Natural killer cell (primary cell): ENCODE data around the gene SEMA3B. TPM values are rescaled to one million over a fixed set of nuclear protein-coding genes. Genes with fewer than 3 reads are reported as not detected.
A peak's percentile ranks its signal among the peaks of the same experiment; 100 is the strongest.

ENCODE experiments used
- ATAC-seq, 3 donors: fragments of 150-1000 bp in 2 of 3; fragments of 200-7000 bp in 1 of 3; cut with Tn5 transposase; 1 replicate in 1 of 3; 2 replicates in 2 of 3; pipeline ENCODE4 v1.10.0; 2021; ENCODE audit warnings: mild to moderate bottlenecking in 2 of 3, moderate library complexity in 2 of 3
- DNase-seq, 2 donors: peaks; one replicate each; pipeline versions ENCODE4 v3.0.0 to v3.0.0-alpha.2; 2013 to 2021; ENCODE audit warnings: mixed read lengths in 1 of 2
- H3K27ac ChIP-seq: one replicate; pipeline ENCODE4 v1.5.1; 2013; ENCODE audit warnings: mild to moderate bottlenecking, low read length
- H3K27me3 ChIP-seq: one replicate; pipeline ENCODE4 v1.6.1; 2013; ENCODE audit warnings: low read length; ENCODE audit not compliant: control insufficient read depth, insufficient read depth
- H3K36me3 ChIP-seq: one replicate; pipeline ENCODE4 v1.6.1; 2013; ENCODE audit warnings: low read length; ENCODE audit not compliant: control insufficient read depth, insufficient read depth
- H3K4me1 ChIP-seq: one replicate; pipeline ENCODE4 v1.6.1; 2013; ENCODE audit warnings: low read length; ENCODE audit not compliant: control insufficient read depth, insufficient read depth
- H3K4me3 ChIP-seq: one replicate; pipeline ENCODE4 v1.5.1; 2013; ENCODE audit warnings: low read length
- H3K9me3 ChIP-seq: one replicate; pipeline ENCODE4 v1.6.1; 2013; ENCODE audit warnings: low read length; ENCODE audit not compliant: control insufficient read depth, insufficient read depth
- H3K27ac Mint-ChIP-seq, 2 donors: one replicate each; pipeline ENCODE4 v1.8.0; 2022; ENCODE audit warnings: mild to moderate bottlenecking in 2 of 2, mixed read lengths in 2 of 2, moderate library complexity in 1 of 2
- H3K27me3 Mint-ChIP-seq, 2 donors: one replicate each; pipeline ENCODE4 v1.8.0; 2022; ENCODE audit warnings: low read depth in 2 of 2, mixed read lengths in 2 of 2
- H3K36me3 Mint-ChIP-seq: one replicate; pipeline ENCODE4 v1.8.0; 2022; ENCODE audit warnings: mixed read lengths
- H3K4me1 Mint-ChIP-seq, 2 donors: one replicate each; pipeline ENCODE4 v1.8.0; 2022; ENCODE audit warnings: mixed read lengths in 2 of 2
- H3K4me3 Mint-ChIP-seq: one replicate; pipeline ENCODE4 v1.8.0; 2022; ENCODE audit warnings: mild to moderate bottlenecking, moderate library complexity, mixed read lengths
- H3K9me3 Mint-ChIP-seq, 2 donors: one replicate each; pipeline ENCODE4 v1.8.0; 2022; ENCODE audit warnings: mixed read lengths in 2 of 2
- WGBS: methylation state at CpG from one replicate; pipeline ENCODE4 v1.1.7; 2013; ENCODE audit warnings: missing lambda C conversion rate; ENCODE audit not compliant: insufficient coverage; 5-methylcytosine and 5-hydroxymethylcytosine counted together
- intact Hi-C: fragments of 100-400 bp; cut with micrococcal nuclease; formaldehyde crosslinking; loops from one replicate; pipeline ENCODE4 v1.14.2; 2022
- total RNA-seq, 4 donors: library from RNA; stranded (reverse); fragments of 120-200 nt in 1 of 4; gene quantifications; one replicate each; pipeline versions ENCODE4 v1.2.3 to v1.2.4, GENCODE V29; 2013 to 2022
- TF ChIP-seq, protein P1 (sequence below): fragments of 200-600 bp; IDR thresholded peaks from one replicate; pipeline ENCODE4 v1.8.0; 2022; ENCODE audit warnings: antibody characterized with exemption

SEMA3B gene
- total RNA-seq, 3 donors from 2014 or later (not counting 1 experiment from before 2014, with no cell fraction given) = 0.97 to 2.0 (median 0.99) TPM

GRCh38 chr3:50233176-50233575 is 35.8 kb upstream of the SEMA3B start:
- Histone ChIP-seq H3K4me3 (no peak overlapping the region), H3K27ac (no peak overlapping the region), H3K9me3 (no peaks in the 10 kb centered on the region), H3K36me3 (no peaks in the 10 kb centered on the region), H3K4me1 (peaks cover 43% of the 10 kb centered on the region), H3K27me3 (no peaks in the 10 kb centered on the region)
- DNase-seq (no peak), ATAC-seq (no peak)
- WGBS = 94% methylated on average over 4 of the region's 4 CpGs
- Mint-ChIP-seq H3K9me3 (no peaks in the 10 kb centered on the region), H3K36me3 (no peaks in the 10 kb centered on the region), H3K27me3 (no peaks in the 10 kb centered on the region), H3K4me1 (peaks cover 21 to 28% of the 10 kb centered on the region in 2 donors), H3K27ac (peak overlapping the region in 1 of 2 donors; percentile 56), H3K4me3 (no peak overlapping the region)
- intact Hi-C loops = no loop called here
- TF ChIP-seq, protein P1, sequence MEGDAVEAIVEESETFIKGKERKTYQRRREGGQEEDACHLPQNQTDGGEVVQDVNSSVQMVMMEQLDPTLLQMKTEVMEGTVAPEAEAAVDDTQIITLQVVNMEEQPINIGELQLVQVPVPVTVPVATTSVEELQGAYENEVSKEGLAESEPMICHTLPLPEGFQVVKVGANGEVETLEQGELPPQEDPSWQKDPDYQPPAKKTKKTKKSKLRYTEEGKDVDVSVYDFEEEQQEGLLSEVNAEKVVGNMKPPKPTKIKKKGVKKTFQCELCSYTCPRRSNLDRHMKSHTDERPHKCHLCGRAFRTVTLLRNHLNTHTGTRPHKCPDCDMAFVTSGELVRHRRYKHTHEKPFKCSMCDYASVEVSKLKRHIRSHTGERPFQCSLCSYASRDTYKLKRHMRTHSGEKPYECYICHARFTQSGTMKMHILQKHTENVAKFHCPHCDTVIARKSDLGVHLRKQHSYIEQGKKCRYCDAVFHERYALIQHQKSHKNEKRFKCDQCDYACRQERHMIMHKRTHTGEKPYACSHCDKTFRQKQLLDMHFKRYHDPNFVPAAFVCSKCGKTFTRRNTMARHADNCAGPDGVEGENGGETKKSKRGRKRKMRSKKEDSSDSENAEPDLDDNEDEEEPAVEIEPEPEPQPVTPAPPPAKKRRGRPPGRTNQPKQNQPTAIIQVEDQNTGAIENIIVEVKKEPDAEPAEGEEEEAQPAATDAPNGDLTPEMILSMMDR = no peak

GRCh38 chr3:50235716-50236483 is 33.0 kb upstream of the SEMA3B start, which contains the start of gene GNAI2:
Gene GNAI2, plus strand, starts transcription at chr3:50236204. Its CDS starts 132 bp downstream, at chr3:50236336.
- peaks cover 32 to 49% of the 10 kb centered on the region in 2 donors for H3K4me1 Mint-ChIP-seq
- DNase-seq = peak; percentile 98 to 99
- peak within 1 kb of the TSS; percentile 95 to 96 for H3K27ac Mint-ChIP-seq
- no peaks in the 10 kb centered on the region for H3K27me3 Mint-ChIP-seq
- H3K36me3 Mint-ChIP-seq = no peaks in the 10 kb centered on the region
- TF ChIP-seq, protein P1 = no peak
- intact Hi-C loops = loop anchor here (1.0 kb wide), 1 partner anchor 9 kb away; no protein-coding TSS in a partner anchor
- peaks cover 50% of the 10 kb centered on the region for H3K4me1 ChIP-seq
- H3K27me3 ChIP-seq = no peaks in the 10 kb centered on the region
- peaks cover 17% of the 10 kb centered on the region for H3K36me3 ChIP-seq
- peak within 1 kb of the TSS; percentile 96 for H3K4me3 ChIP-seq
- no peaks in the 10 kb centered on the region for H3K9me3 ChIP-seq
- WGBS = under 1% methylated on average over 75 of the region's 75 CpGs
- peak; percentile 85 to 97 (median 88) for ATAC-seq
- H3K27ac ChIP-seq = peak within 1 kb of the TSS; percentile 87
- peak within 1 kb of the TSS; percentile 98 for H3K4me3 Mint-ChIP-seq
- H3K9me3 Mint-ChIP-seq = no peaks in the 10 kb centered on the region

GRCh38 chr3:50236484-50237132 is 32.3 kb upstream of the SEMA3B start:
- Histone ChIP-seq H3K4me3 (peak overlapping the region; percentile 96), H3K27ac (peak overlapping the region; percentile 87), H3K27me3 (no peaks in the 10 kb centered on the region), H3K4me1 (peaks cover 57% of the 10 kb centered on the region), H3K36me3 (peaks cover 17% of the 10 kb centered on the region), H3K9me3 (no peaks in the 10 kb centered on the region)
- Mint-ChIP-seq H3K4me1 (peaks cover 38 to 55% of the 10 kb centered on the region in 2 donors), H3K27me3 (no peaks in the 10 kb centered on the region), H3K4me3 (peak overlapping the region; percentile 98), H3K9me3 (no peaks in the 10 kb centered on the region), H3K27ac (peak overlapping the region; percentile 95 to 96), H3K36me3 (no peaks in the 10 kb centered on the region)
- DNase-seq (no peak), ATAC-seq (no peak)
- TF ChIP-seq, protein P1 = no peak
- intact Hi-C loops = no loop called here
- WGBS = under 1% methylated on average over 13 of the region's 13 CpGs
